Ascending aorta (tissue), 2 donors: ENCODE data around the gene RBM33. TPM values are rescaled to one million over a fixed set of nuclear protein-coding genes. Genes with fewer than 3 reads are reported as not detected.

ENCODE experiments used
- DNase-seq, 2 donors: peaks; one replicate each; pipeline ENCODE4 v3.0.0-alpha.2; 2019; ENCODE audit warnings: low spot score in 2 of 2
- H3K27ac ChIP-seq, 2 donors: fragments of 200-600 bp; sonication (generic); one replicate each; pipeline ENCODE4 v1.5.1; 2016 to 2017; ENCODE audit warnings: mild to moderate bottlenecking in 1 of 2
- H3K27me3 ChIP-seq: fragments of 200-600 bp; sonication (generic); one replicate; pipeline ENCODE4 v1.5.1; 2017
- H3K36me3 ChIP-seq, 2 donors: fragments of 200-600 bp; sonication (generic); one replicate each; pipeline ENCODE4 v1.5.1; 2016
- H3K4me1 ChIP-seq, 2 donors: fragments of 200-600 bp; sonication (generic); one replicate each; pipeline ENCODE4 v1.5.1; 2016 to 2017; ENCODE audit warnings: mild to moderate bottlenecking in 1 of 2
- H3K4me3 ChIP-seq, 2 donors: fragments of 200-600 bp; sonication (generic); one replicate each; pipeline ENCODE4 v1.5.1; 2016 to 2017; ENCODE audit warnings: mild to moderate bottlenecking in 1 of 2
- H3K9me3 ChIP-seq, 2 donors: fragments of 200-600 bp; sonication (generic); one replicate each; pipeline ENCODE4 v1.5.1; 2016
- intact Hi-C: fragments of 100-400 bp; cut with DNase I; formaldehyde crosslinking; loops from one replicate; pipeline ENCODE4 v1.15.1; 2023
- total RNA-seq: library from RNA; depleted of rRNA; stranded (reverse); fragments of >200 nt; gene quantifications from one replicate; pipeline ENCODE4 v1.1.0, GENCODE V29; 2016
- TF ChIP-seq, protein P1 (sequence below), 3 experiments: fragments of 200-600 bp in 2 of 3; fragments of 450-650 bp in 1 of 3; sonication (generic) in 2 of 3; IDR thresholded peaks; one replicate each; pipeline ENCODE4 v1.5.1; 2016 to 2019; ENCODE audit warnings: antibody characterized with exemption in 3 of 3, mild to moderate bottlenecking in 1 of 3, moderate library complexity in 1 of 3

Gene RBM33
- total RNA-seq, 1 donor from 2014 or later, result 44.2 TPM

GRCh38 chr7:155795401-155795800 lies 150.9 kb downstream of the RBM33 start:
- H3K9me3 ChIP-seq, result no peaks in the 10 kb centered on the region
- H3K27ac ChIP-seq, result no peak overlapping the region
- H3K4me1 ChIP-seq, result no peaks in the 10 kb centered on the region
- H3K4me3 ChIP-seq, result no peak overlapping the region
- H3K27me3 ChIP-seq, result no peaks in the 10 kb centered on the region
- intact Hi-C loops, result no loop called here
- no peak for DNase-seq
- TF ChIP-seq, protein P1, sequence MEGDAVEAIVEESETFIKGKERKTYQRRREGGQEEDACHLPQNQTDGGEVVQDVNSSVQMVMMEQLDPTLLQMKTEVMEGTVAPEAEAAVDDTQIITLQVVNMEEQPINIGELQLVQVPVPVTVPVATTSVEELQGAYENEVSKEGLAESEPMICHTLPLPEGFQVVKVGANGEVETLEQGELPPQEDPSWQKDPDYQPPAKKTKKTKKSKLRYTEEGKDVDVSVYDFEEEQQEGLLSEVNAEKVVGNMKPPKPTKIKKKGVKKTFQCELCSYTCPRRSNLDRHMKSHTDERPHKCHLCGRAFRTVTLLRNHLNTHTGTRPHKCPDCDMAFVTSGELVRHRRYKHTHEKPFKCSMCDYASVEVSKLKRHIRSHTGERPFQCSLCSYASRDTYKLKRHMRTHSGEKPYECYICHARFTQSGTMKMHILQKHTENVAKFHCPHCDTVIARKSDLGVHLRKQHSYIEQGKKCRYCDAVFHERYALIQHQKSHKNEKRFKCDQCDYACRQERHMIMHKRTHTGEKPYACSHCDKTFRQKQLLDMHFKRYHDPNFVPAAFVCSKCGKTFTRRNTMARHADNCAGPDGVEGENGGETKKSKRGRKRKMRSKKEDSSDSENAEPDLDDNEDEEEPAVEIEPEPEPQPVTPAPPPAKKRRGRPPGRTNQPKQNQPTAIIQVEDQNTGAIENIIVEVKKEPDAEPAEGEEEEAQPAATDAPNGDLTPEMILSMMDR (IDR thresholded peaks at IDR 0.05), result no peak
- H3K36me3 ChIP-seq, result no peaks in the 10 kb centered on the region

DNA sequence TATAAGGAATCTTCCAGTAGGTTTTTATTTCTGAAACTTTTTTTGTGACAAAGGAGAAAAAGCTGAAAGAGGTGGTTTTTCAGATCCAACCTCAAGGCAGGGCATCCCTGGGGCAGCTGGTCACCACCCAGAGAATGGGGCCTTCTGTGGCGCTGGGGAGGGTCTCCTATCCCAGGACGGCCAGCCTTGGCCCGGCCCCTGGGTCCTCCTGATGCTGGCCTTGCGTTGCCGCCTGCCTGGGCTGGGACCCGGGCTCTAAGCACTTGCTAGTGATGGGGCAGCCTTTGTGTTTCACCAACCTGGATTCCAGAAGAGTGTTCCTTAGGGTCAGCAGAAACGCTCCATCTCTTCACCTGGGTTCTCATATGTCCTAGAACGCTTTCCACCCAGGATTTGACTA lies 151.5 kb downstream of the RBM33 start:
- intact Hi-C loops, result no loop called here

DNA sequence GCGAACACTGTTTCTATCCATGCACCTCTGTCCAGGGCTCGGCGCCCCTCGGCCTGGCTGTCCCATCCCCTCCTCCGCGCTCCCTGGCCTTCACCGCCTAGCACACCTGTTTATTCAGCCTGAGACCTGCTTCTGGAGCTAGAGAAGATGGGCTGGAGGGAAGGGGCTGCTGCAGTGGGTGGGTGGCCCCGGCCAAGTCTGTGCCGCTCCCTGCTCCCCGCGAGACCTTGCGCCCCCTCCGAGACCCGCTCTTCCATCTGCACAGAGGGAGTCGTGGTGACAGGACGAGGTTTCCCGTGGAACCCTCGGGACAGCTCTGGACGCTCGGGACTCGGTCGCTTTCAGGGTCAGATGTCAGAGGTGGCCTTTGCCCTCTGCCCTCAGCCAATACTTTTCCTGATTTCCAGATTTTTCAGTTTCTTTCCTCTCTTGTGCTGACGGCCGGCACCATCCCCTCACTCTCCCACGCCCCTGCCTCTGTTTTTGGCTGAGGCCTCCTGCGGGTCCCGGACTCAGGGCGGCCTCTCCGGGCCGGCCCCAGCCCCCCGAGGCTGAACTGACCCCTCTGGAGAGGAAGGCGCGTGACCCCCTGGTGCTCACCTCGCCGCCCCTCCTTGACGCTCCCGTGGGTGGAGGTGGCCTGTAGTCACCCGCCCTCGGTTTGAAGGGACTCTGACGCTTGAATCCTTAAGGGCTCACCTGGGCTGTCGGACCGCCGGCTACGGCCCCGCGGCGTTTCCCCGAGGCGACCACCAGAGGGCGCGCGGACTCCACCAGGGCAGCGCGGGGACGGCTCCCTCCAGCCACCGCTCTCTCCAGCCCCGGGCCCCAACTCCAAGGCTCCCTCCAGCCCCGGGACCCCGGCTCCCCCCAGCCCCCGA lies 152.2 kb downstream of the RBM33 start:
- no peaks in the 10 kb centered on the region for H3K27me3 ChIP-seq
- intact Hi-C loops, result no loop called here

More for the DNA sequence above, 151.5 kb downstream of the RBM33 start:
- no peaks in the 10 kb centered on the region for H3K27me3 ChIP-seq
- no peaks in the 10 kb centered on the region for H3K9me3 ChIP-seq
- no peak overlapping the region for H3K4me3 ChIP-seq
- TF ChIP-seq, protein P1 (IDR thresholded peaks at IDR 0.05), result no peak
- no peaks in the 10 kb centered on the region for H3K4me1 ChIP-seq
- DNase-seq, result no peak
- H3K36me3 ChIP-seq, result no peaks in the 10 kb centered on the region
- H3K27ac ChIP-seq, result no peak overlapping the region

DNA sequence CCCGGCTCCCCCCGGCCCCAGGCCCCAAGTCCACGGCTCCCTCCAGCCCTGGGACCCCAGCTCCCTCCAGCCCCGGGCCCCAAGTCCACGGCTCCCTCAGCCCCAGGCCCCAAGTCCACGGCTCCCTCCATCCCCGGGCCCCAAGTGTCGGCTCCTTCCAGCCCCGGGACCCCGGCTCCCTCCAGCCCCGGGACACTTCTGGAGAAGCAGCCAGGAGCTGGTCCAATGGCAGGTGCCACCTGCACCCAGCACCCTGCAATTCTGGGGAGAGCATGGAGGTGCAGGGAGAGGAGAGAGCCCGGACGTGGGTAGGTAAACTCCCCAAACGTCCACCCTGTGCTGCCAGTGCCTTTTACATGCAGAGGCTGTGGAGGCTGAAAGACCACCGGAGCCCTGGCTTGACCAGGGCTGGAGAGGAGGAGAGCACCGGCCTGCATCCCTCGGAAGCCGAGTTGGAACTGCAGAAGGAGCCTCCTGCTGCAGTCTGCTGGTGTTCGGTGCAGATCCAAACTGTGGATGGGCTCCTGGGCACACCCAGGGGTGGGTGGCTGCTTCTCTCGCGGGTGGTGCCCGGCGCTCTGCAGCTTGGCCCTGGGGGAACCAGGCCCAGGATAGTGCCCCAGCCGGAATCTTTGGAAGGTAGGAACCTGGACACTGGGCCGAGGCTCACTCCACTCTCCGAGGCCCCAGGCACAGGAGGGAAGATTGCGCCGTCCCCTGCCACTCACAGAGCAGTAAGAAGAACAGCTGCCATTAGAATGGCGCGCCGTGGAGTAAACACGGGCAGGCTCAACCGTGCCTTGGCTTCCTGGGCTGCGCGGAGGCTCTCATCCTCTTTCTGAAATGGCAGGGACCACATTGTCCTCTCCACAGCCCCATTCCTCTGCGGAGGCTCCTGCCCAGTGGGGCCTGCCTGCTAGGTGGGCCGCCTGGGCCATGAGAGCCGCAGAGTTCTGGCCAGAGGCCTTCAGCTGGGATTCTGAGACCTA lies 153.1 kb downstream of the RBM33 start:
- H3K36me3 ChIP-seq, result no peaks in the 10 kb centered on the region
- TF ChIP-seq, protein P1 (IDR thresholded peaks at IDR 0.05), result no peak
- no peak overlapping the region for H3K27ac ChIP-seq
- H3K27me3 ChIP-seq, result no peaks in the 10 kb centered on the region
- H3K9me3 ChIP-seq, result no peaks in the 10 kb centered on the region
- intact Hi-C loops, result no loop called here
- DNase-seq, result no peak
- H3K4me1 ChIP-seq, result no peaks in the 10 kb centered on the region
- H3K4me3 ChIP-seq, result no peak overlapping the region

More for the DNA sequence above, 152.2 kb downstream of the RBM33 start:
- no peak for DNase-seq
- no peaks in the 10 kb centered on the region for H3K4me1 ChIP-seq
- H3K27ac ChIP-seq, result no peak overlapping the region
- no peak overlapping the region for H3K4me3 ChIP-seq
- TF ChIP-seq, protein P1 (IDR thresholded peaks at IDR 0.05), result peak; percentile 58 to 83 (median 68)
- no peaks in the 10 kb centered on the region for H3K9me3 ChIP-seq
- no peaks in the 10 kb centered on the region for H3K36me3 ChIP-seq

DNA sequence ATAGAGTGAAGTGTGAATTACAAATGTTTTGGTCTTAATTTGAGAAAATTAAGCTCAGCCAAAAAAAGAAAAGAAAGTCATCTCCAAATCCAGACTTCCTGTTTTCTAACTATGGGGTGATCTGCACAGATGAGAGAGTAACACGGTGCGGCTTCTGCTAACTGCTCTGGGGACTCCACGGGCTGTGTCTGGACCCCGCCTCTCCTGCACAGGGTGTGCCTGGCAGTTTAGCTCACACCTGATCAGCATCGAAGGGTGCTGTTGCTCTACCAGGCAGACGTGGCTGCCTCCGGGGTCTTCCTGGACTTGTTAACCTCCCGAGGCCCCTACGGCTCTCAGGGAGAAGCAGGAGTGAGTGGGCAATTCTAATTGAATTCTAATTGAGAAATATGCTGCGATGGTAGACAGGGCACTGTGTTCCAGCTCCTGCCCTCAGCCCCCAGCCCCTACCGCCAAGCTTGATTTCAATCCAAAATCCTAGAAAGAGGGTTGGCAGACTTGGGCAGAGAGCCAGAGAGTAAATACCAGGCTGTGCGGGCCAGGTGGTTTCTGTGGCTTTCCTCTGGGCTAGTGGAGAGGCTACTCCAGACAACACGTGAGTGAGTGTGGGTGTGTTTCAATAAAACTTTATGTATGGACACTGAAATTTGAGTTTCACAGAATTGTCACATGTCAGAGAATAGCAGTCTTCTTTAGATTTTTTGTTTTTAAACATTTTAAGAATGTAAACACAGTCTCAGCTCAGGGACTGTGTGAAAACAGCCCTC lies 154.4 kb downstream of the RBM33 start:
- TF ChIP-seq, protein P1 (IDR thresholded peaks at IDR 0.05), result no peak
- H3K9me3 ChIP-seq, result no peaks in the 10 kb centered on the region
- H3K4me3 ChIP-seq, result no peak overlapping the region
- H3K4me1 ChIP-seq, result no peaks in the 10 kb centered on the region
- DNase-seq, result no peak
- no peak overlapping the region for H3K27ac ChIP-seq
- intact Hi-C loops, result no loop called here
- no peaks in the 10 kb centered on the region for H3K27me3 ChIP-seq
- H3K36me3 ChIP-seq, result no peaks in the 10 kb centered on the region
